NCI-H2081 treated with DMSO at 0.1 percent for 48 hours (cell line): Measurements from ENCODE around the gene CALML6.

Experiments
- DNase-seq: peaks from one replicate; lab custom pipeline; 2025; lab: John Stamatoyannopoulos, UW

Gene CALML6

GRCh38 chr1:1911350-1912041 lies 3.6 kb upstream of the CALML6 start:
- no peak for DNase-seq

GRCh38 chr1:1914101-1914970 lies 724 bp upstream of the CALML6 start:
- DNase-seq: no peak

- DNase-seq: no peak
These were observed 1.1 kb downstream of the CALML6 start for GRCh38 chr1:1915911-1916840.

GRCh38 chr1:1916851-1917251 lies 1.8 kb downstream of the CALML6 start:
- DNase-seq: no peak

- DNase-seq: no peak
These were observed 2.4 kb downstream of the CALML6 start for GRCh38 chr1:1917304-1917976.

GRCh38 chr1:1917995-1918900 lies 3.2 kb downstream of the CALML6 start:
- no peak for DNase-seq

GRCh38 chr1:1918901-1919303 lies 3.8 kb downstream of the CALML6 start, which contains the start of gene TMEM52:
Gene TMEM52 (minus strand): TSS chr1:1919279. CDS start chr1:1919265, 14 bp downstream.
- DNase-seq: no peak

- peak; percentile 82 for DNase-seq
These were observed 4.4 kb downstream of the CALML6 start for GRCh38 chr1:1919304-1920056.

- no peak for DNase-seq
These were observed 5.1 kb downstream of the CALML6 start for GRCh38 chr1:1920057-1920607.

GRCh38 chr1:1920608-1921458 lies 5.8 kb downstream of the CALML6 start:
- DNase-seq: no peak

- DNase-seq: no peak
These were observed 6.4 kb downstream of the CALML6 start for GRCh38 chr1:1921459-1921862.

GRCh38 chr1:1921901-1922701 lies 7.0 kb downstream of the CALML6 start:
- DNase-seq: no peak

GRCh38 chr1:1922702-1922955 lies 7.6 kb downstream of the CALML6 start:
- no peak for DNase-seq

GRCh38 chr1:1922956-1923833 lies 8.1 kb downstream of the CALML6 start:
- no peak for DNase-seq

- DNase-seq: no peak
These were observed 9.3 kb downstream of the CALML6 start for GRCh38 chr1:1924386-1924785.

- DNase-seq: no peak
These were observed 9.8 kb downstream of the CALML6 start for GRCh38 chr1:1924849-1925248.
